GM18909 (cell line): ENCODE data around the gene TUBA3E.
"Not testable (repeated sequence)": the region's sequence is repeated elsewhere in the genome, so short reads cannot be mapped to it uniquely, and the experiment has no call there.

ENCODE experiments used
- ATAC-seq: cut with Tn5 transposase; IDR thresholded peaks from one replicate; pipeline ENCODE4 v1.9.1; 2021; ENCODE audit warnings: mild to moderate bottlenecking; ENCODE audit not compliant: unreplicated experiment, poor library complexity

The TUBA3E gene

DNA sequence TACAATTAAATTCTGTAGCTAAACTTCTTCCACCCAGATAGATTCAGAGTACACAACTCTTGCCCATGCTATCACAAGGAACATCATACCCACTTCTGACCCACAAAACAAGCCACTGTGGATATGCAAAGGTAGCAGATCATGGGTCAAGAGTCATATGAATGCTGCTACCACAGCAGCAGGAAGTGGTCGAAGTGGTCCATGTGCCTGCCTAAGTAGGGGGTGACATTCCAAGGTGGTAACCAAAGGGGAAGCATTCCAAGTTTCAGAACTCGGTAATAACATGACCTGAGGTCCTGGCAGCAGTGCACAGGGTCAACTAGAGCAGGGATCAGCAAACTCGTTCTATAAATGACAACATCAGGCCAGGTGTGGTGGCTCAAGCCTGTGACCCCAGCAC lies 5.8 kb downstream of the TUBA3E start:
- ATAC-seq, result not testable (repeated sequence)

DNA sequence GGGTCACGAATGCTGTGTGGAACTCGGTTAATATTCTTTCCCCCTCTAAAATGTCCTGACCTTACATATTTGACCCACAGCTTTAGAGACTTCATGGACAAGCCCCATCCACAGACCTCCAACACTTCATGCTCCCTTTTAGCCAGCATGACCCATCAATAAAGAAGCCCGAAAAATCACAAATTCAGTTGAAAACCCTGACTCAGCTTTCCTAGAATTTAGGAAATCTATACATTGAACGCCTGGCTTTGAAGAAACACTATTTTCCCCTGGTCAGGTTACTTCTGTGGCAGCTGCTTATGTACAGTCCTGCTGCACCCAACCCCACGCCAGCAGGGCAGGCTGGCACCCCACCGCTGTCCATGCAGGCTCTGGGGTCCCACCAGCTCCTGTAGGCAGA lies 6.9 kb downstream of the TUBA3E start:
- not testable (repeated sequence) for ATAC-seq

GRCh38 chr2:130190237-130190636 lies 8.0 kb downstream of the TUBA3E start:
- no peak for ATAC-seq

DNA sequence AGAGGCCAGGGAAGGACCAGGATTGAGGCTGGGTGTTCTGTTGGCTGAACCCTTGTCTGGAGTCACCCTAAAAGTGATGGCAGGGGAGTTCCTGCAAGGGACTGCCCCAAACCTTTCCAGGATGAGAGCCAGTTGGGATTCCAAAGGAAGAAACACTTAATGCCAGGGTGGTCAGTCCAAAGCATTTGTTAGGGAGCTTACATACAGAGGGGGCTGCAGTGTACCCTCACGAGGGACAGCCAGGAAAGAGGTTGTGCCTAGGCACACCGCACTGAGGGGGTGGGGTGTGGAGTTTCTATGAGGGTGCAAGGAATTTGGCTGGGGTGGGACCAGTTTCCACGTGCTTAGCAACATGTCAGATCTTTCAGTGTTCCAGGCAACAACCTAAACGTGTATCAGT lies 9.3 kb downstream of the TUBA3E start:
- ATAC-seq, result not testable (repeated sequence)

- not testable (repeated sequence) for ATAC-seq
These were observed 10.1 kb downstream of the TUBA3E start for GRCh38 chr2:130187859-130188792.

DNA sequence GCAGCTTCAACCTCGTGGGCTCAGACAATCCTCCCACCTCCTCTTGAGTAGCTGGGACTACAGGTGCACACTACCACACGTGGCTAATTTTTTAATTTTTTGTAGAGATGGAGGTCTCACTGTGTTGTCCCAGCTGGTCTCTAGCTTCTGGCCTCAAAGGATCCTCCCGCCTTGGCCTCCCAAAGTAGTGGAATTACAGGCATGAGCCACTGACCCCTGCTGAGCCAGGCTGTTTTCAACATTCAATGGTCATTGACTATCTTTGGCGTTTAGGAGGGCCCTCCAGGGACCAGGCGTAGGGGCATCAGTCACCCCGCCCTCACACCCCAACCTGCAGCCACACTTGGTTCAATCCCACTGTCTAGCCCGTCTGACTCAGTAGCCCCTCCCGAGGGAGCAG lies 11.0 kb downstream of the TUBA3E start:
- ATAC-seq, result no peak

DNA sequence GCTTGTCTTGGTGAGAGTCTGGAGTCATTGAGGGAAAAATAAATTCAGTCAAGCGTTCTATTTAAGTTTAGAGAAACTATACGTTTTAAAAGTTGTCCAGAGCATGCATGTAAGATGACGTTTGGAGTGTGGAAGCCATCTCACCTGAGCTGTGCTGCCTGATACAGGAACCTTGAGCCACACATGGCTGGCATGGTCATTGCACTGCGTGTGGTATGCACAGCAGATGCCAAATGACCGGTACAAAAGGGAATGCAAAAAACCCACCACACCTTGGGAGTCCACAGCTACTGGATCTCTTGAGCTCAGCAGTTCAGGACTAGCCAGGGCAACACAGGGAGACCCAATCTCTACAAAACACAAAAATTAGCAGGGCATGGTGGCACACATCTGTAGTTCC lies 11.8 kb downstream of the TUBA3E start:
- no peak for ATAC-seq

DNA sequence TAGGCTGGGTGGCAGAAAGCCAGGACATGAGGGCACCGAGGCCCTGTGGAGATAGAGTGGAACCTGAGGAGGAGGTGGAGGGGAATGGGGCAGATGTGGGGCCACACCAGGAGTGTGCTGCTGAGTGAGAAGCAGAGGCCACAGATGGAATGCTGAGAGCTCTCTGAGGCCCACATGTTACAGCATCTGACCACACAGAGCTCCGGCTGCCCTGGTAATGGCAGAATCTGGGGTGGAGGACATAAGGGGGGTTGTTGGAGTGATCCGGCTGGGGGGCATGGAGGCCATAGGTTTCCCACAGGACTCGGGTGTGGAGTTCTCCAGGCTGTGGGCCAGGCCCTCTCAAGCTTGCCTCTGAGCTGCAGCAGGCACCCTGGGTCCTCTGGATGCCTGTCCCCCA lies 12.3 kb downstream of the TUBA3E start:
- no peak for ATAC-seq

DNA sequence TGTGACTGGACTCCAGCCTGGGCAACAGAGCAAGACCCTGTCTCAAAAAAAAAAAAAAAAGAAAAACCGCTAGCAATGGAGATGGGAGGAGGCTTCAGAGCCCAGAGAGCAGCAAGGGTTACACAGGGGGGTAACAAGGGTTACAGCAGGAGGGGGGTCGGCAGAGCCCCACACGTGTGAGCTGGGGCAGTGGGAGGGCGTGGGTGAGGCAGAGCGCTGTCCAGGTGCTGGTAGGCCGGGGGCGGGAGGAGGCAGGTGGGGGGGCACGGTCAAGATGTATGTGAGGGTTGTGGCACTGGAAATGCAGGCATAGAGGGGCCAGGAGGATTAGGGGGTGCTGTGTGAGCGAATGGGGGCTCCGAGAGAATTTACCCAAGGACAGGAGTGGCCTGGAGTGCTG lies 12.8 kb downstream of the TUBA3E start:
- ATAC-seq, result no peak

GRCh38 chr2:130183512-130184373 lies 14.5 kb downstream of the TUBA3E start:
- ATAC-seq, result no peak

GRCh38 chr2:130182826-130183511 lies 15.3 kb downstream of the TUBA3E start:
- peak; percentile 13 for ATAC-seq

DNA sequence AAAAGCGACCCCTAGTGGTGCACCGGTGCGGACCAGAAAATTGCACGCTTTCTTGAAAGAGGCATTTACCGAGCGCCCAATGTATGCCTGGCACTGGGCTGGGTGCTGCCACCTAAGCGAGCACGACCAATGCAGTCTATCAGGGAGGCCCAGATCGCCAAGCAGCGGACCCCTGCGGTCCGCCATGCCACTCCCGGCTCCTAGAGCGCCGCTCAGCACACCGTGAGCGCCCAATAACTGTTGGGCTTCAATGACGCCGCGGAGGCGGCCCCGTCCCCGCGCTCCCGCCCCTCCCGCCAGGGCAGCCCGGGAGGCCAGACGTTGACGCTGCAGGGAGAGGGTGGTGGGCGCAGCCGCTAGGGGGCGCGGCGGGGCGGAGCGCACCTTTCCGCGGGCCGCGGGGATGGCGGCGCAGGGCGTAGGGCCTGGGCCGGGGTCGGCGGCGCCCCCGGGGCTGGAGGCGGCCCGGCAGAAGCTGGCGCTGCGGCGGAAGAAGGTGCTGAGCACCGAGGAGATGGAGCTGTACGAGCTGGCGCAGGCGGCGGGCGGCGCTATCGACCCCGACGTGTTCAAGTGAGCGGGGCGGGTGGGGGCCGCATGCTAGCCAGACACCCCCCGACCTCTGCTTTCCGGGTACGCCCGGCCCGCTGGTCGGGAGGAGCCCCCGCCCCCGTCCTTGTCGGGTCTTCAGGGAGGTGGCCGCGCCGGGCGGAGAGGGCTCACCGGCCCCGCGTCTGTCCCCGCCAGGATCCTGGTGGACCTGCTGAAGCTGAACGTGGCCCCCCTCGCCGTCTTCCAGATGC lies 16.2 kb downstream of the TUBA3E start, which contains the start of gene MZT2B:
Gene MZT2B, plus strand, starts transcription at position 383 of the 803 bp plus-strand sequence. Its CDS starts 21 bp downstream, at position 404.
- ATAC-seq, result peak; percentile 83

- peak; percentile 57 for ATAC-seq
These were observed 16.8 kb downstream of the TUBA3E start, which contains the start of gene SMPD4 for GRCh38 chr2:130181325-130181879. Gene SMPD4 (minus strand): TSS chr2:130181602. CDS start chr2:130176592, 5,010 bp downstream.

DNA sequence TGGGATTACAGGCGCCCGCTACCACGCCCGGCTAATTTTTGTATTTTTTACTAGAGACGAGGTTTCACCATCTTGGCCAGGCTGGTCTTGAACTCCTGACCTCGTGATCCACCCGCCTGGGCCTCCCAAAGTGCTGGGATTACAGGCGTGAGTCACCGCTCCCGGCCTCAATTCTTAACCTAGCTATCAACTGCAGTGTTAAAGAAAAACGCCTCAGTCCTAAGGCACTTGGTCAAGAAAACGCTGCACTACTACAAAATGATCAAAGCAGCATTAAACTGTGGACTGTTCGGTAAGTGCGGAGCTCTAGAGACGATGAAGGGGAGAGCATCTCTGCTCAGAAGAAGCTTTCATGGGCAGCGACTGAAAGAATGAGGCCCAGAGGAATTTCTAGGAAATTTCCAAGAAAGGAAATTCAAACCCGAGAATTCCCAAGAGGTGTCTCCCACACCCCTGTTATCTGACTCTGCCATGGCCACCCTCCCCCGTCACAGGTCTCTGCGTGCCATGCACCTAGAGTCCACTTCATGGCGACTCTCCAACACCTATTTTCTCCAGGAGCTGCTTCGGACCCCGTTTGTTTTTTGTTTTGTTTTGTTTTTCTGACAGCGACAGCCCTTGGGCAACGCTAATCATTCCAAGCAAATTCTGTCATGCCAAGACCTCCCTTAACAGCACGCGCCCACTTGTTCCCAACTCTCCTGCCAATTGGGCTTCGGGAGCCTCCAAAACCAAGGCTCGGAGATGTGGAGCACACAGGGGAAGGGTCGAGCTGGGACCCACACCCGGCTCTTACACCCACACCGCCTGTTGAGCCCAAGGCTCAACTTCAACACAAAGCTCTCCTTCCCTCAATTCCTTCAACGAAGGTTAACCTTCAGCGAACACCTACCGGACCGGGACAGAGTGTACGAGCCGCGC lies 17.6 kb downstream of the TUBA3E start:
- ATAC-seq, result not testable (repeated sequence)

DNA sequence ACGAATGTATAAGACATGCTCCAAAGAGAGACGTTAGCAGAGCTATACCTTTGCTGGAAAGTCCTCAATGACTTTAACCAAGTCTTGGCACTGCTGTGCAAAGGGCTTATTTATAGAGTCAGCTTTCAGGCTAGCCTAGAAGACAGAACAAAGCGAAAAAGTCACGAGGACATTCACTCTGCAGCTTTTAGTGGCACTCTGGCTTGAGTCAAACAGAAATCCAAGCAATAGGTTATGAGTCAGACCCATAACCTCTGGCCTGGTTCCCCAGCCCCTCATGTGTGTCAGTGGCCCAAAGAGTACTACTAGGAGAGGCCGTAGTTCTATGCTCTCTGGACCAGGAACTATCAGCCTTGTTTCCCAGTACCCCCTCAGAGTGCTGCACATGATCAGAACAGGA lies 23.4 kb downstream of the TUBA3E start:
- ATAC-seq, result not testable (repeated sequence)

DNA sequence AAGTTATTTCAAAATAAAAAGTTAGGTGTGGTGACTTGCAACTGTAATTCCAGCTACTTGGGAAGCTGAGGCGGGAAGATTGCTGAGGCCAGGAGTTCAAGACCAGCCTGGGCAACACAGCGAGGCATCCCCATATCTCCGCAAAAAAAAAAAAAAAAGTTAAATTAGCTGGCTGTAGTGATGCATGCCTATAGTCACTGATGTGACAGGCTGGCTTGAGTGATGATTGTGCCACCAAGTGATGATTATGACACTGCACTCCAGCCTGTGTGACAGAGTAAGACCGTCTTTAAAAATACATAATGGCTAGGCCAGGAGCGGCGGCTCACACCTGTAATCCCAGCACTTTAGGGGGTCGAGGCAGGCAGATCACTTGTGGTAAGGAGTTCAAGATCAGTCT lies 28.3 kb downstream of the TUBA3E start:
- ATAC-seq, result no peak

DNA sequence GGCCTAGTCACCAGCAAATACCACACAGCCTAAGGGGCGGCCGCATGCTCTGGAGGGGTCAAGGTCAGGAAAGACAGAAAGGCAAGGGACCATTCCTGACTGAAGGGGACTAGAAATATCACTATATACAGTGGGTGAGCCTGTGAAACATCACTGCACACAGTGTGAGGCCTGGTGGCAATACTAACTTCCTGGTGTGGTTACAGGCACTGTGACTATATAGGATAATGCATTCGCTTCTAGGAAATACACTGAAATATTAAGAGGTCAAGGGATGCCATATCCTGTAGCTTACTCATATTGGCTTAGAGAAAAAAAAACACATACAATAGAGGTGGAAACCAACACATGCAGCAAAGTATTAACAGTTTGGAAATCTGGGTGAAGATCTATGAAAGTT lies 29.1 kb downstream of the TUBA3E start:
- not testable (repeated sequence) for ATAC-seq

GRCh38 chr2:130166611-130167010 lies 31.6 kb downstream of the TUBA3E start:
- ATAC-seq, result not testable (repeated sequence)
